Measurements from ENCODE around the gene PTPRJ.

Gene PTPRJ

GRCh38 chr11:48013269-48013901 lies 33.0 kb downstream of the PTPRJ start:
- no peak overlapping the region for H3K27ac ChIP-seq
- no peak for TF ChIP-seq CTCF (IDR thresholded peaks at IDR 0.05; ENCODE audit: low read depth, low read length)
- H3K27me3 ChIP-seq (ENCODE audit: insufficient read depth, low read depth, severe bottlenecking): no peaks in the 10 kb centered on the region
- H3K9me3 ChIP-seq (ENCODE audit: severe bottlenecking): no peaks in the 10 kb centered on the region
- H3K36me3 ChIP-seq: no peaks in the 10 kb centered on the region
- no peak for DNase-seq
- H3K4me3 ChIP-seq (ENCODE audit: low read depth, low read length): no peak overlapping the region

GRCh38 chr11:48014917-48015316 lies 34.6 kb downstream of the PTPRJ start:
- no peaks in the 10 kb centered on the region for H3K36me3 ChIP-seq
- H3K27ac ChIP-seq: no peak overlapping the region
- no peak for DNase-seq
- H3K4me3 ChIP-seq (ENCODE audit: low read depth, low read length): no peak overlapping the region
- no peak for TF ChIP-seq CTCF (IDR thresholded peaks at IDR 0.05; ENCODE audit: low read depth, low read length)
- no peaks in the 10 kb centered on the region for H3K27me3 ChIP-seq (ENCODE audit: insufficient read depth, low read depth, severe bottlenecking)
- H3K9me3 ChIP-seq (ENCODE audit: severe bottlenecking): no peaks in the 10 kb centered on the region

DNA sequence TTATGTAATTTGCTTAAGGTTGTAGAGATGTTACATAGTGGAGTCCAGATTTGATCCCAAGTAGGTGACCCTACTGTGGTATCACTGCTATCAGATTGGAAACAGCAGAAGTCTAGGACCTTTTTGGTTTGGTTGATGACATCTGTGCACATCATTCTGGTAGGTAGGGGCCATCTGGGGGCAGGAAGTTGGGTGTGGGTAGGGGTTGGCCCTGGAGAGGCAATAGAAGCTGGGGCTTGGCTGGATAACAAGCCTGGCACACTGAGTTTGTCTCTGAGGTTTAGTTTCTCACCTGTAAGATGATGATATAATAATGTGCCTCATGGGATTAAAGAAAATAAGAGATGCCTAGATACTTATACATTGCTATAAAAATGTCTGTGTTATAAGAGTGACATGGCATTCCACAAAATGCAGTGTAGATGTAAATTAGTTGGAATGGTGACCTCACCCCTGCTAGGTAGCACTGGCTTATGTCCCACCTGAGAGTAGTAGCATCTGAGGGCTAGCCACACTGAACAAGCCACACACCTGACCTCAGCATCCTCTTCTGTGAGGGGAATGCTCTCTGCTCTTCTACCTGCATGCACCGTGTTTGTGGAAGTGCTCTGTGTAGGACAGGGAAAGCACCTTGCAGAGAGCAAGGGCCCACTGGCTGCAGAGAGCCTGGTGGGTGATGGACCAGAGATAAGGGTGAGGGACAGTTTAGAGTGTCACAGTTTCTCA lies 36.9 kb downstream of the PTPRJ start:
- Histone ChIP-seq H3K9me3 (ENCODE audit: severe bottlenecking) (no peaks in the 10 kb centered on the region), H3K36me3 (no peaks in the 10 kb centered on the region), H3K27me3 (ENCODE audit: insufficient read depth, low read depth, severe bottlenecking) (no peaks in the 10 kb centered on the region), H3K4me3 (ENCODE audit: low read depth, low read length) (no peak overlapping the region), H3K27ac (no peak overlapping the region)
- no peak for DNase-seq
- TF ChIP-seq CTCF (IDR thresholded peaks at IDR 0.05; ENCODE audit: low read depth, low read length): no peak

- no peak overlapping the region for H3K4me3 ChIP-seq (ENCODE audit: low read depth, low read length)
Observed at GRCh38 chr11:48017831-48018527, 37.6 kb downstream of the PTPRJ start.

GRCh38 chr11:48018528-48019216 lies 38.3 kb downstream of the PTPRJ start:
- Histone ChIP-seq H3K27ac (peak overlapping the region; percentile 44), H3K36me3 (no peaks in the 10 kb centered on the region), H3K9me3 (ENCODE audit: severe bottlenecking) (no peaks in the 10 kb centered on the region), H3K4me3 (ENCODE audit: low read depth, low read length) (peak overlapping the region; percentile 18), H3K27me3 (ENCODE audit: insufficient read depth, low read depth, severe bottlenecking) (no peaks in the 10 kb centered on the region)
- peak; percentile 59 for DNase-seq
- no peak for TF ChIP-seq CTCF (IDR thresholded peaks at IDR 0.05; ENCODE audit: low read depth, low read length)

More at GRCh38 chr11:48017831-48018527, 37.6 kb downstream of the PTPRJ start:
- Histone ChIP-seq H3K27me3 (ENCODE audit: insufficient read depth, low read depth, severe bottlenecking) (no peaks in the 10 kb centered on the region), H3K36me3 (no peaks in the 10 kb centered on the region), H3K27ac (peak overlapping the region; percentile 44), H3K9me3 (ENCODE audit: severe bottlenecking) (no peaks in the 10 kb centered on the region)
- TF ChIP-seq CTCF (IDR thresholded peaks at IDR 0.05; ENCODE audit: low read depth, low read length): no peak
- DNase-seq: no peak

All from WERI-Rb-1 (cell line).